SK-N-SH (cell line): ENCODE results near the gene PTPRD.

Experiments used
- CTCF ChIP-seq: fragments of 200-600 bp; sonication (generic); IDR thresholded peaks from 2 replicates; pipeline ENCODE4 v1.6.1; 2017; ENCODE audit warnings: antibody characterized with exemption, mild to moderate bottlenecking, moderate library complexity
- EZH2phosphoT487 ChIP-seq: fragments of 200-600 bp; sonication (generic); IDR thresholded peaks from 2 replicates; pipeline ENCODE4 v1.6.1; 2017; ENCODE audit warnings: low read depth, mixed run types, mild to moderate bottlenecking, antibody characterized with exemption, moderate library complexity, borderline replicate concordance
- MXI1 ChIP-seq: IDR thresholded peaks from 2 replicates; pipeline ENCODE4 v1.6.1; 2012; ENCODE audit warnings: mild to moderate bottlenecking, low read depth, low read length, improper control_type of control experiment
- NRF1 ChIP-seq: IDR thresholded peaks from 2 replicates; pipeline ENCODE4 v1.6.1; 2012; ENCODE audit warnings: low read depth, mild to moderate bottlenecking, low read length
- POLR2AphosphoS5 ChIP-seq: IDR thresholded peaks from 2 replicates; pipeline ENCODE4 v1.6.1; 2012; ENCODE audit warnings: low read depth, low read length
- RXRA ChIP-seq: IDR thresholded peaks from 2 replicates; pipeline ENCODE4 v1.4.0; 2012; ENCODE audit warnings: low read depth, mild to moderate bottlenecking, borderline replicate concordance
- SIN3A ChIP-seq: IDR thresholded peaks from 2 replicates; pipeline ENCODE4 v1.6.1; 2012; ENCODE audit warnings: low read depth, mild to moderate bottlenecking, low read length, moderate library complexity, borderline replicate concordance
- TCF12 ChIP-seq: IDR thresholded peaks from 2 replicates; pipeline ENCODE4 v1.4.0; 2012
- USF2 ChIP-seq: fragments of 150-350 bp; IDR thresholded peaks from 2 replicates; pipeline ENCODE4 v1.6.1; 2017; ENCODE audit warnings: antibody characterized with exemption, low read length, low read depth, borderline replicate concordance

GRCh38 chr9:9033022-9033421 is 1579.8 kb downstream of the PTPRD start:
- no peak for TF ChIP-seq EZH2phosphoT487
- TF ChIP-seq MXI1: no peak
- no peak for TF ChIP-seq TCF12
- no peak for TF ChIP-seq CTCF
- TF ChIP-seq RXRA: no peak
- TF ChIP-seq POLR2AphosphoS5: no peak
- TF ChIP-seq SIN3A: no peak
- TF ChIP-seq NRF1: no peak
- no peak for TF ChIP-seq USF2
